Muscle of arm (tissue), 12 donors: ENCODE results near the gene TBC1D14. TPM values are rescaled to one million over a fixed set of nuclear protein-coding genes. Genes with fewer than 3 reads are reported as not detected.

Source experiments
- DNase-seq: peaks from one replicate; pipeline ENCODE4 v3.0.0-alpha.2; 2013
- polyA plus RNA-seq, 12 donors: library from polyadenylated mRNA; unstranded; fragments of 120-200 nt; gene quantifications; one replicate each; pipeline ENCODE4 v1.2.1, GENCODE V29; 2013; ENCODE audit not compliant: insufficient read length in 12 of 12

TBC1D14 gene
- polyA plus RNA-seq, 12 donors, result 25.9 to 44.0 (median 41.0) TPM; not detected in 1

- no peak for DNase-seq
These were observed 145.7 kb downstream of the TBC1D14 start for GRCh38 chr4:7055111-7055989.

GRCh38 chr4:7055990-7056325 lies 146.3 kb downstream of the TBC1D14 start:
- no peak for DNase-seq

- DNase-seq, result no peak
These were observed 149.2 kb downstream of the TBC1D14 start for GRCh38 chr4:7058792-7059191.

- DNase-seq, result no peak
These were observed 150.0 kb downstream of the TBC1D14 start for GRCh38 chr4:7059662-7060061.

- no peak for DNase-seq
These were observed 150.9 kb downstream of the TBC1D14 start for GRCh38 chr4:7060346-7061150.

GRCh38 chr4:7061815-7062214 lies 152.2 kb downstream of the TBC1D14 start:
- DNase-seq, result no peak

- no peak for DNase-seq
These were observed 153.2 kb downstream of the TBC1D14 start for GRCh38 chr4:7062816-7063215.

- DNase-seq, result no peak
These were observed 153.7 kb downstream of the TBC1D14 start for GRCh38 chr4:7063362-7063761.

- DNase-seq, result no peak
These were observed 156.4 kb downstream of the TBC1D14 start for GRCh38 chr4:7066006-7066405.

- no peak for DNase-seq
These were observed 156.9 kb downstream of the TBC1D14 start for GRCh38 chr4:7066493-7066892.

- DNase-seq, result no peak
These were observed 157.5 kb downstream of the TBC1D14 start for GRCh38 chr4:7067126-7067451.

GRCh38 chr4:7067452-7068278 lies 158.0 kb downstream of the TBC1D14 start, which contains the start of gene GRPEL1:
Gene GRPEL1 (minus strand): TSS chr4:7068064. CDS start chr4:7068032, 32 bp downstream.
- DNase-seq, result peak; percentile 100

GRCh38 chr4:7068279-7068842 lies 158.7 kb downstream of the TBC1D14 start:
- no peak for DNase-seq

GRCh38 chr4:7068883-7069282 lies 159.3 kb downstream of the TBC1D14 start:
- peak; percentile 22 for DNase-seq

- DNase-seq, result peak; percentile 74
These were observed 161.3 kb downstream of the TBC1D14 start for GRCh38 chr4:7070729-7071511.

- DNase-seq, result no peak
These were observed 163.4 kb downstream of the TBC1D14 start for GRCh38 chr4:7073059-7073458.

GRCh38 chr4:7073526-7074390 lies 164.1 kb downstream of the TBC1D14 start:
- peak; percentile 21 for DNase-seq

- DNase-seq, result peak; percentile 26
These were observed 164.8 kb downstream of the TBC1D14 start for GRCh38 chr4:7074426-7074825.

- no peak for DNase-seq
These were observed 166.5 kb downstream of the TBC1D14 start for GRCh38 chr4:7075962-7076695.
